ENCODE data around the gene MRAP. TPM values are rescaled to one million over a fixed set of nuclear protein-coding genes. Genes with fewer than 3 reads are reported as not detected.

Gene MRAP
- polyA plus RNA-seq, 2 of the 4 experiments (the other 2 are of a cell fraction) = not detected

GRCh38 chr21:32331444-32332305 lies 33.0 kb downstream of the MRAP start:
- no peak overlapping the region for H3K4me3 ChIP-seq
- no peaks in the 10 kb centered on the region for H3K4me1 ChIP-seq
- ChIA-PET CTCF (no interaction called here), POLR2A (no interaction called here)
- FAIRE-seq (no peak), DNase-seq (ENCODE audit: low read depth in 1 of 2, low spot score in 1 of 2) (no peak), ATAC-seq (no peak)
- no peaks in the 10 kb centered on the region for H3K9me3 ChIP-seq
- 92% methylated on average over 9 of the region's 9 CpGs for WGBS (ENCODE audit: missing lambda C conversion rate)
- H3K4me2 ChIP-seq = no peak overlapping the region
- no peak for TF ChIP-seq KDM1A (IDR thresholded peaks at IDR 0.05; ENCODE audit: low read depth)
- no peak for TF ChIP-seq FOSB (CRISPR knock-in tag; IDR thresholded peaks at IDR 0.05)
- H3K27ac ChIP-seq = no peak overlapping the region

- Histone ChIP-seq H3K4me2 (no peak overlapping the region), H3K27ac (no peak overlapping the region), H3K9me3 (no peaks in the 10 kb centered on the region), H3K4me3 (no peak overlapping the region), H3K4me1 (peaks cover 5% of the 10 kb centered on the region; the same call in 1 of the 3 replicates)
- ChIA-PET POLR2A (no interaction called here), CTCF (no interaction called here)
- WGBS (ENCODE audit: missing lambda C conversion rate) = 93% methylated on average over 1 of the region's 1 CpG
- TF ChIP-seq KDM1A (IDR thresholded peaks at IDR 0.05; ENCODE audit: low read depth) = no peak
- TF ChIP-seq ZSCAN20 (CRISPR knock-in tag; IDR thresholded peaks at IDR 0.05) = no peak
- no peak for TF ChIP-seq KDM5A (IDR thresholded peaks at IDR 0.05)
- DNase-seq (ENCODE audit: low read depth in 1 of 2, low spot score in 1 of 2) = no peak
- FAIRE-seq = no peak
- no peak for ATAC-seq
Measured at GRCh38 chr21:32332463-32332951, 33.9 kb downstream of the MRAP start.

GRCh38 chr21:32333953-32334673 lies 35.5 kb downstream of the MRAP start:
- Histone ChIP-seq H3K4me1 (peaks cover 5% of the 10 kb centered on the region; the same call in 2 of the 3 replicates), H3K9me3 (no peaks in the 10 kb centered on the region), H3K4me2 (no peak overlapping the region), H3K4me3 (no peak overlapping the region), H3K27ac (no peak overlapping the region)
- no peak for DNase-seq (ENCODE audit: low read depth in 1 of 2, low spot score in 1 of 2)
- no peak for ATAC-seq
- TF ChIP-seq SMC3 (IDR thresholded peaks at IDR 0.05) (no peak), HEYL (CRISPR knock-in tag; IDR thresholded peaks at IDR 0.05) (no peak), HMGXB4 (CRISPR knock-in tag; IDR thresholded peaks at IDR 0.05; ENCODE audit: borderline replicate concordance) (no peak), BHLHE40 (IDR thresholded peaks at IDR 0.05; ENCODE audit: low read depth, low read length) (no peak), SREBF2 (IDR thresholded peaks at IDR 0.05) (no peak), ZSCAN20 (CRISPR knock-in tag; IDR thresholded peaks at IDR 0.05) (no peak), MAFK (IDR thresholded peaks at IDR 0.05; ENCODE audit: partially characterized antibody) (no peak), MAX (IDR thresholded peaks at IDR 0.05) (no peak), E2F6 (IDR thresholded peaks at IDR 0.05; ENCODE audit: borderline replicate concordance, low read depth) (no peak), MAZ (IDR thresholded peaks at IDR 0.05; ENCODE audit: borderline replicate concordance, low read depth, low read length) (no peak), KDM1A (IDR thresholded peaks at IDR 0.05; ENCODE audit: low read depth) (no peak), USF2 (IDR thresholded peaks at IDR 0.05) (no peak), NPAS2 (CRISPR knock-in tag; IDR thresholded peaks at IDR 0.05; ENCODE audit: borderline replicate concordance) (no peak), ATOH8 (CRISPR knock-in tag; IDR thresholded peaks at IDR 0.05; ENCODE audit: low read depth) (no peak), TP53 (CRISPR knock-in tag; IDR thresholded peaks at IDR 0.05) (no peak), RARB (CRISPR knock-in tag; IDR thresholded peaks at IDR 0.05) (no peak), CEBPB (IDR thresholded peaks at IDR 0.05) (no peak), FOXS1 (CRISPR knock-in tag; IDR thresholded peaks at IDR 0.05) (no peak)
- FAIRE-seq = no peak
- WGBS (ENCODE audit: missing lambda C conversion rate) = 92% methylated on average over 18 of the region's 19 CpGs
- CTCF ChIA-PET = interaction anchor here (1.2 kb wide), 1 partner anchor 29 kb away, joined by 3 read pairs; no protein-coding TSS in a partner anchor
- POLR2A ChIA-PET = no interaction called here

Measured in A549 (cell line).